Neural cell (in vitro differentiated cells): Measurements from ENCODE around the gene RHBDF2.

Source experiments
- TAF1 ChIP-seq: IDR thresholded peaks from 2 replicates; pipeline ENCODE4 v1.6.1; 2012; ENCODE audit warnings: low read depth
- TF ChIP-seq, protein P1 (sequence below): fragments of 450-650 bp; IDR thresholded peaks from 2 replicates; pipeline ENCODE4 v1.5.1; 2014; ENCODE audit warnings: antibody characterized with exemption, mild to moderate bottlenecking, moderate library complexity; ENCODE audit not compliant: poor library complexity, severe bottlenecking

DNA sequence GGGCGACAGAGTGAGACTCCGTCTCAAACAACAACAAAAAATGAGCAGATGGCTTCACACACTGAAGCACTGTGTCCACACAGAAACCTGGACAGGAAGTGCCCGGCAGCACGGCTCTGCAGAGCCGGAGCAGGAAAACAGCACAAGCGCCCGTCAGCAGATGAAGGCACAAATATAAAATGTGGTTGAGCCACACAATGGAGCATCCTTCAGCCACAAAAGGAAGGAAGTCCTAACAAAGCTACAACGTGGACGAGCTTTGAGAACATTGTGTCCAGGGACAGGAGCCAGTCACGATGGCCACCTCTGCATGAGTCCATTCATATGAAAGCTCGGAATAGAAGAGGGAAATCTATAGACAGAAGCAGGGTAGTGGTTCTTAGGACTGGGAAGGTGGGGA lies 15.7 kb downstream of the RHBDF2 start:
- TF ChIP-seq, protein P1, sequence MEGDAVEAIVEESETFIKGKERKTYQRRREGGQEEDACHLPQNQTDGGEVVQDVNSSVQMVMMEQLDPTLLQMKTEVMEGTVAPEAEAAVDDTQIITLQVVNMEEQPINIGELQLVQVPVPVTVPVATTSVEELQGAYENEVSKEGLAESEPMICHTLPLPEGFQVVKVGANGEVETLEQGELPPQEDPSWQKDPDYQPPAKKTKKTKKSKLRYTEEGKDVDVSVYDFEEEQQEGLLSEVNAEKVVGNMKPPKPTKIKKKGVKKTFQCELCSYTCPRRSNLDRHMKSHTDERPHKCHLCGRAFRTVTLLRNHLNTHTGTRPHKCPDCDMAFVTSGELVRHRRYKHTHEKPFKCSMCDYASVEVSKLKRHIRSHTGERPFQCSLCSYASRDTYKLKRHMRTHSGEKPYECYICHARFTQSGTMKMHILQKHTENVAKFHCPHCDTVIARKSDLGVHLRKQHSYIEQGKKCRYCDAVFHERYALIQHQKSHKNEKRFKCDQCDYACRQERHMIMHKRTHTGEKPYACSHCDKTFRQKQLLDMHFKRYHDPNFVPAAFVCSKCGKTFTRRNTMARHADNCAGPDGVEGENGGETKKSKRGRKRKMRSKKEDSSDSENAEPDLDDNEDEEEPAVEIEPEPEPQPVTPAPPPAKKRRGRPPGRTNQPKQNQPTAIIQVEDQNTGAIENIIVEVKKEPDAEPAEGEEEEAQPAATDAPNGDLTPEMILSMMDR, result no peak
- TF ChIP-seq TAF1, result no peak
